ENCODE measurements around the gene CCL14. TPM values are rescaled to one million over a fixed set of nuclear protein-coding genes. Genes with fewer than 3 reads are reported as not detected.
A peak's percentile ranks its signal among the peaks of the same experiment; 100 is the strongest.

CCL14 gene
- total and polyA plus RNA-seq, 2 of the 13 experiments (the other 11 are each of a cell fraction or from before 2014, with no cell fraction given) = 1.1 to 1.7 TPM

- TF ChIP-seq LRRFIP1 (CRISPR knock-in tag; conservative IDR thresholded peaks at IDR 0.05) (no peak), MED8 (CRISPR knock-in tag; IDR thresholded peaks at IDR 0.05; ENCODE audit: insufficient replicate concordance) (no peak), ZNF747 (CRISPR knock-in tag; IDR thresholded peaks at IDR 0.05; ENCODE audit: borderline replicate concordance) (no peak), ZFP36L2 (CRISPR knock-in tag; IDR thresholded peaks at IDR 0.05) (no peak), KLF6 (CRISPR knock-in tag; IDR thresholded peaks at IDR 0.05) (no peak), ZBTB37 (CRISPR knock-in tag; IDR thresholded peaks at IDR 0.05) (no peak), ZNF382 (CRISPR knock-in tag; IDR thresholded peaks at IDR 0.05; ENCODE audit: borderline replicate concordance) (no peak), SSRP1 (CRISPR knock-in tag; IDR thresholded peaks at IDR 0.05) (no peak; the same call in 1 of the 2 replicates), ZBTB1 (CRISPR knock-in tag; IDR thresholded peaks at IDR 0.05; ENCODE audit: borderline replicate concordance) (no peak), HOXA7 (CRISPR knock-in tag; IDR thresholded peaks at IDR 0.05) (no peak), ZBTB14 (CRISPR knock-in tag; IDR thresholded peaks at IDR 0.05) (no peak), DR1 (CRISPR knock-in tag; IDR thresholded peaks at IDR 0.05) (no peak), KLF12 (CRISPR knock-in tag; IDR thresholded peaks at IDR 0.05; ENCODE audit: borderline replicate concordance) (no peak), LBX2 (CRISPR knock-in tag; IDR thresholded peaks at IDR 0.05; ENCODE audit: borderline replicate concordance) (no peak), MLX (CRISPR knock-in tag; IDR thresholded peaks at IDR 0.05) (peak; percentile 57; the same call in 1 of the 2 replicates), THRA (CRISPR knock-in tag; IDR thresholded peaks at IDR 0.05; ENCODE audit: borderline replicate concordance) (peak; percentile 81; the same call in 1 of the 2 replicates), SP5 (CRISPR knock-in tag; IDR thresholded peaks at IDR 0.05; ENCODE audit: borderline replicate concordance, low read depth) (no peak), SMAD3 (CRISPR knock-in tag; IDR thresholded peaks at IDR 0.05) (peak; percentile 67; the same call in 1 of the 2 replicates), BORCS8-MEF2B (CRISPR knock-in tag; IDR thresholded peaks at IDR 0.05) (no peak), GPBP1L1 (CRISPR knock-in tag; IDR thresholded peaks at IDR 0.05) (no peak), ZNF354B (CRISPR knock-in tag; IDR thresholded peaks at IDR 0.05) (no peak)
Observed at GRCh38 chr17:36001862-36002603, 15.5 kb upstream of the CCL14 start (continued).
